DND-41 (cell line): ENCODE measurements around the gene RASGRP1.

Experiments used
- EZH2 ChIP-seq: IDR thresholded peaks from 3 replicates; pipeline ENCODE4 v1.6.1; 2012; ENCODE audit warnings: borderline replicate concordance, low read depth, mild to moderate bottlenecking, moderate library complexity, low read length, inconsistent platforms; ENCODE audit not compliant: severe bottlenecking
- TF ChIP-seq, protein P1 (sequence below): IDR thresholded peaks from 2 replicates; pipeline ENCODE4 v1.5.1; 2012; ENCODE audit warnings: borderline replicate concordance, low read length, moderate library complexity, mild to moderate bottlenecking; ENCODE audit not compliant: poor library complexity, severe bottlenecking; ENCODE audit errors: extremely low read depth

DNA sequence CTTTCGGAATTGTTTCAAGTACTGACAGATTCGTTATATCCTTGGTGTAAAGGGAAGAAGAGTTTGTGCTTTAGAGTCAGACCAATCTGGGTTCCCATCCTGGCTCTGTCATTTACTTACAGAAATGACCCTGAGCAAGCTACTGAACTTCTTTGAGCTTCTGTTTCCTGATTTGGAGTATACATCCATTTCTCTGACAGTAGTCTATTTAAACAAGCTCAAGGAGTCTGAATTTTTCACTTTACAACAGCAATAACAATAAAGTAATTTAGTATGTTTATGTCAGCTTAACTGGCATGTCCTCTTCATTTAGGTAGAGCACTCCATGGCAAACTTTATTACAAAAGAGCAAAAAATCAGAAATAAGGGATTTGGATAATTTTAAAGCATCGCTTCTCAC lies 82.9 kb downstream of the RASGRP1 start:
- TF ChIP-seq, protein P1, sequence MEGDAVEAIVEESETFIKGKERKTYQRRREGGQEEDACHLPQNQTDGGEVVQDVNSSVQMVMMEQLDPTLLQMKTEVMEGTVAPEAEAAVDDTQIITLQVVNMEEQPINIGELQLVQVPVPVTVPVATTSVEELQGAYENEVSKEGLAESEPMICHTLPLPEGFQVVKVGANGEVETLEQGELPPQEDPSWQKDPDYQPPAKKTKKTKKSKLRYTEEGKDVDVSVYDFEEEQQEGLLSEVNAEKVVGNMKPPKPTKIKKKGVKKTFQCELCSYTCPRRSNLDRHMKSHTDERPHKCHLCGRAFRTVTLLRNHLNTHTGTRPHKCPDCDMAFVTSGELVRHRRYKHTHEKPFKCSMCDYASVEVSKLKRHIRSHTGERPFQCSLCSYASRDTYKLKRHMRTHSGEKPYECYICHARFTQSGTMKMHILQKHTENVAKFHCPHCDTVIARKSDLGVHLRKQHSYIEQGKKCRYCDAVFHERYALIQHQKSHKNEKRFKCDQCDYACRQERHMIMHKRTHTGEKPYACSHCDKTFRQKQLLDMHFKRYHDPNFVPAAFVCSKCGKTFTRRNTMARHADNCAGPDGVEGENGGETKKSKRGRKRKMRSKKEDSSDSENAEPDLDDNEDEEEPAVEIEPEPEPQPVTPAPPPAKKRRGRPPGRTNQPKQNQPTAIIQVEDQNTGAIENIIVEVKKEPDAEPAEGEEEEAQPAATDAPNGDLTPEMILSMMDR, result no peak
- no peak for TF ChIP-seq EZH2
